ENCODE data around the gene HOXD3. TPM values are rescaled to one million over a fixed set of nuclear protein-coding genes. Genes with fewer than 3 reads are reported as not detected.
A peak's percentile ranks its signal among the peaks of the same experiment; 100 is the strongest.

Gene HOXD3
- total RNA-seq, 4 donors from 2014 or later: 1.8 to 2.7 (median 2.2) TPM

- no peak for ATAC-seq
- peak overlapping the region in 2 of 4 donors; percentile 1 to 58 for H3K27ac ChIP-seq
- TF ChIP-seq CTCF (IDR thresholded peaks at IDR 0.05): no peak
- TF ChIP-seq POLR2AphosphoS5 (IDR thresholded peaks at IDR 0.05): no peak
- TF ChIP-seq EP300 (IDR thresholded peaks at IDR 0.05): no peak
- TF ChIP-seq POLR2A (IDR thresholded peaks at IDR 0.05): no peak
- peak overlapping the region; percentile 19 to 54 for H3K4me3 ChIP-seq
- peaks cover 100% of the 10 kb centered on the region for H3K27me3 ChIP-seq
- 6% methylated on average over 7 of the region's 47 CpGs; no CpG with 5 or more reads in 1 of the 2 donors for WGBS, 2 donors (ENCODE audit: low coverage in 1 of 2)
- peaks cover 0 to 33% (median 14%) of the 10 kb centered on the region in 3 donors for H3K4me1 ChIP-seq
- no peaks in the 10 kb centered on the region for H3K36me3 ChIP-seq
- no peaks in the 10 kb centered on the region for H3K9me3 ChIP-seq
Measured at GRCh38 chr2:176122052-176122682, 34.9 kb upstream of the HOXD3 start.

DNA sequence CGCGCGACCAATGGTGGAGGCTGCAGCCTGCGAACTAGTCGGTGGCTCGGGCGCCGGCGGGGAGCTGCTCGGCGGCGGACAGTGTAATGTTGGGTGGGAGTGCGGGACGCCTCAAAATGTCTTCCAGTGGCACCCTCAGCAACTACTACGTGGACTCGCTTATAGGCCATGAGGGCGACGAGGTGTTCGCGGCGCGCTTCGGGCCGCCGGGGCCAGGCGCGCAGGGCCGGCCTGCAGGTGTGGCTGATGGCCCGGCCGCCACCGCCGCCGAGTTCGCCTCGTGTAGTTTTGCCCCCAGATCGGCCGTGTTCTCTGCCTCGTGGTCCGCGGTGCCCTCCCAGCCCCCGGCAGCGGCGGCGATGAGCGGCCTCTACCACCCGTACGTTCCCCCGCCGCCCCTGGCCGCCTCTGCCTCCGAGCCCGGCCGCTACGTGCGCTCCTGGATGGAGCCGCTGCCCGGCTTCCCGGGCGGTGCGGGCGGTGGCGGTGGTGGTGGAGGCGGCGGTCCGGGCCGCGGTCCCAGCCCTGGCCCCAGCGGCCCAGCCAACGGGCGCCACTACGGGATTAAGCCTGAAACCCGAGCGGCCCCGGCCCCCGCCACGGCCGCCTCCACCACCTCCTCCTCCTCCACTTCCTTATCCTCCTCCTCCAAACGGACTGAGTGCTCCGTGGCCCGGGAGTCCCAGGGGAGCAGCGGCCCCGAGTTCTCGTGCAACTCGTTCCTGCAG lies 34.3 kb upstream of the HOXD3 start, which contains the start of gene HOXD9:
HOXD9 (plus strand) TSS at position 37 of the 728 bp plus-strand sequence; CDS start at position 87, 50 bp downstream.
- WGBS, 2 donors (ENCODE audit: low coverage in 1 of 2): 0% methylated on average over 8 of the region's 84 CpGs; no CpG with 5 or more reads in 1 of the 2 donors
- Histone ChIP-seq H3K27ac (peak within 1 kb of the TSS in 3 of 4 donors; percentile 1 to 58 (median 35)), H3K9me3 (no peaks in the 10 kb centered on the region), H3K27me3 (peaks cover 100% of the 10 kb centered on the region), H3K36me3 (no peaks in the 10 kb centered on the region), H3K4me1 (peaks cover 0 to 36% (median 14%) of the 10 kb centered on the region in 3 donors), H3K4me3 (peak within 1 kb of the TSS; percentile 19 to 54)
- no peak for TF ChIP-seq CTCF (IDR thresholded peaks at IDR 0.05)
- no peak for TF ChIP-seq EP300 (IDR thresholded peaks at IDR 0.05)
- peak in 1 of 2 donors; percentile 3 for TF ChIP-seq POLR2A (IDR thresholded peaks at IDR 0.05)
- TF ChIP-seq POLR2AphosphoS5 (IDR thresholded peaks at IDR 0.05): no peak
- peak; percentile 56 for ATAC-seq

- no peak overlapping the region for H3K27ac ChIP-seq
- no peaks in the 10 kb centered on the region for H3K9me3 ChIP-seq
- H3K36me3 ChIP-seq: no peaks in the 10 kb centered on the region
- H3K27me3 ChIP-seq: peaks cover 100% of the 10 kb centered on the region
- peaks cover 0 to 43% (median 14%) of the 10 kb centered on the region in 3 donors for H3K4me1 ChIP-seq
- peak overlapping the region in 1 of 2 donors; percentile 54 for H3K4me3 ChIP-seq
- no peak for TF ChIP-seq POLR2AphosphoS5 (IDR thresholded peaks at IDR 0.05)
- TF ChIP-seq EP300 (IDR thresholded peaks at IDR 0.05): no peak
- no peak for TF ChIP-seq CTCF (IDR thresholded peaks at IDR 0.05)
- TF ChIP-seq POLR2A (IDR thresholded peaks at IDR 0.05): no peak
- 6 to 10% methylated on average over 15 to 20 of the region's 40 CpGs for WGBS, 2 donors (ENCODE audit: low coverage in 1 of 2)
- no peak for ATAC-seq
Measured at GRCh38 chr2:176123411-176124109, 33.5 kb upstream of the HOXD3 start.

DNA sequence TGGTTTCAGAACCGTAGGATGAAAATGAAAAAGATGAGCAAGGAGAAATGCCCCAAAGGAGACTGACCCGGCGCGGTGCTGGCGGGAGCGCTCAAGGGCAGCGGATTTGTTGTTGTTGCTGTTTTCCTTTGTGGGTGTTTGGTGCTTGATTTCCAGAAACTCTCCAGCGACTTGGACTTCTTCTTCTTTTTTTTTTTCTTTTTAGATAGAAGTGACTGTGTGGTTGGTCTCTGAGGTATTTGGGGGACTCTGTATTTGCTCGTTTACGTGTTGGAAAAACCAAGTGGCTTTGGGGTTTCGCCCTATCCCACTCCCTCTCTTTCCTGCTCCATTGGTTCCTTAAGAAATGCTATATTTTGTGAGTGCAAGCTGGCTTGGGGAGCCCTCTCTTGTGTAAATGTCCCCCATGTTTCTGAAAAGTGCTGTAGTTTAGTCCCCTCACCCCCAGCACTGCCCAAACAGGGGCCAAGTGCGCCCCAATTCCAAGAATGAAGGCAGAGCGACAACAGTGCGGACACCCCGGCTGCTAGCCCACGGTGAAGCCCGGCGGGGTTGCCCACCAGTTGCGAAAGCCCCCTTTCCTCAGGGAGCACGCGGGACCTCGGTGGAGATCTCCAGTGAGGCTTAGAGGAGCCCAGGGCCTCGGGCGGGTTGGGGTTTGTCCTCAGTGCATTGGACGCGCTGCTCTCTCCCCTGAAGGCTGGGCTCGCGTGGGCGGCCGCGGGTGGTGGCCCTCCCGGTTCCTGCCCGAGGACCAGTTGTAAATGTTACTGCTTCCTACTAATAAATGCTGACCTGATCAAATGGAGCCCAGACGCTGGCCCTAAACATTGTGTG lies 32.8 kb upstream of the HOXD3 start:
- Histone ChIP-seq H3K27me3 (peaks cover 100% of the 10 kb centered on the region), H3K4me3 (peak overlapping the region in 1 of 2 donors; percentile 54), H3K9me3 (no peaks in the 10 kb centered on the region), H3K4me1 (peaks cover 0 to 51% (median 15%) of the 10 kb centered on the region in 3 donors), H3K36me3 (no peaks in the 10 kb centered on the region), H3K27ac (no peak overlapping the region)
- 17 to 20% methylated on average over 12 to 13 of the region's 34 CpGs for WGBS, 2 donors (ENCODE audit: low coverage in 1 of 2)
- no peak for ATAC-seq
- TF ChIP-seq POLR2AphosphoS5 (IDR thresholded peaks at IDR 0.05) (no peak), EP300 (IDR thresholded peaks at IDR 0.05) (no peak), POLR2A (IDR thresholded peaks at IDR 0.05) (no peak), CTCF (IDR thresholded peaks at IDR 0.05) (no peak)

Data from gastroesophageal sphincter (tissue), 4 donors.